ENCODE measurements around the gene ENOSF1.

- TF ChIP-seq CTCF (conservative IDR thresholded peaks at IDR 0.05 in 1 of 2, IDR thresholded peaks at IDR 0.05 in 1 of 2; ENCODE audit: extremely low read depth in 1 of 2, insufficient read depth in 1 of 2, low read depth in 1 of 2, low read length in 2 of 2) (no peak), EZH2 (IDR thresholded peaks at IDR 0.05; ENCODE audit: borderline replicate concordance, low read length) (no peak)
Measured at GRCh38 chr18:713135-713490, 683 bp upstream of the ENOSF1 start.

Data from mammary epithelial cell (primary cell).